ENCODE measurements around the gene CATSPERE. TPM values are rescaled to one million over a fixed set of nuclear protein-coding genes. Genes with fewer than 3 reads are reported as not detected.
"Not testable (repeated sequence)": the region's sequence is repeated elsewhere in the genome, so short reads cannot be mapped to it uniquely, and the experiment has no call there.

Gene CATSPERE
- total and polyA plus RNA-seq, 4 donors: 1.0 to 3.1 (median 1.6) TPM

- no CpG with 5 or more reads among the region's 1 CpG for WGBS (ENCODE audit: insufficient coverage)
- not testable (repeated sequence) for H3K9me3 ChIP-seq (ENCODE audit: control insufficient read depth, insufficient read depth, low read length); H3K4me3 ChIP-seq (ENCODE audit: low read depth, low read length); H3K27me3 ChIP-seq (ENCODE audit: control insufficient read depth, insufficient read depth, low read length); DNase-seq (ENCODE audit: low read depth in 4 of 6, low spot score in 6 of 6); H3K36me3 ChIP-seq (ENCODE audit: control insufficient read depth, insufficient read depth, low read length); H3K4me1 ChIP-seq (ENCODE audit: control insufficient read depth, insufficient read depth, low read length); H3K27ac ChIP-seq (ENCODE audit: low read depth, low read length)
Measured at GRCh38 chr1:244562877-244563276, 101.8 kb downstream of the CATSPERE start.

GRCh38 chr1:244573768-244574167 is 112.7 kb downstream of the CATSPERE start:
- Histone ChIP-seq H3K27ac (ENCODE audit: low read depth, low read length) (no peak overlapping the region), H3K27me3 (ENCODE audit: control insufficient read depth, insufficient read depth, low read length) (no peaks in the 10 kb centered on the region), H3K4me3 (ENCODE audit: low read depth, low read length) (no peak overlapping the region), H3K4me1 (ENCODE audit: control insufficient read depth, insufficient read depth, low read length) (no peaks in the 10 kb centered on the region), H3K36me3 (ENCODE audit: control insufficient read depth, insufficient read depth, low read length) (no peaks in the 10 kb centered on the region), H3K9me3 (ENCODE audit: control insufficient read depth, insufficient read depth, low read length) (peaks cover 14% of the 10 kb centered on the region)
- WGBS (ENCODE audit: insufficient coverage): no CpG with 5 or more reads among the region's 2 CpGs
- no peak for DNase-seq (ENCODE audit: low read depth in 4 of 6, low spot score in 6 of 6)

GRCh38 chr1:244576259-244576892 is 115.3 kb downstream of the CATSPERE start:
- H3K4me1 ChIP-seq (ENCODE audit: control insufficient read depth, insufficient read depth, low read length): no peaks in the 10 kb centered on the region
- peaks cover 14% of the 10 kb centered on the region for H3K9me3 ChIP-seq (ENCODE audit: control insufficient read depth, insufficient read depth, low read length)
- no peaks in the 10 kb centered on the region for H3K36me3 ChIP-seq (ENCODE audit: control insufficient read depth, insufficient read depth, low read length)
- no peak overlapping the region for H3K4me3 ChIP-seq (ENCODE audit: low read depth, low read length)
- WGBS (ENCODE audit: insufficient coverage): 100% methylated on average over 1 of the region's 3 CpGs
- H3K27me3 ChIP-seq (ENCODE audit: control insufficient read depth, insufficient read depth, low read length): no peaks in the 10 kb centered on the region
- DNase-seq (ENCODE audit: low read depth in 4 of 6, low spot score in 6 of 6): no peak
- no peak overlapping the region for H3K27ac ChIP-seq (ENCODE audit: low read depth, low read length)

GRCh38 chr1:244578205-244578604 is 117.1 kb downstream of the CATSPERE start:
- H3K27me3 ChIP-seq (ENCODE audit: control insufficient read depth, insufficient read depth, low read length); H3K27ac ChIP-seq (ENCODE audit: low read depth, low read length); H3K36me3 ChIP-seq (ENCODE audit: control insufficient read depth, insufficient read depth, low read length); H3K4me3 ChIP-seq (ENCODE audit: low read depth, low read length); H3K4me1 ChIP-seq (ENCODE audit: control insufficient read depth, insufficient read depth, low read length); DNase-seq (ENCODE audit: low read depth in 4 of 6, low spot score in 6 of 6): not testable (repeated sequence)
- H3K9me3 ChIP-seq (ENCODE audit: control insufficient read depth, insufficient read depth, low read length): peaks cover 14% of the 10 kb centered on the region
- 78% methylated on average over 4 of the region's 7 CpGs for WGBS (ENCODE audit: insufficient coverage)

GRCh38 chr1:244583358-244583982 is 122.4 kb downstream of the CATSPERE start:
- Histone ChIP-seq H3K36me3 (ENCODE audit: control insufficient read depth, insufficient read depth, low read length) (no peaks in the 10 kb centered on the region), H3K4me3 (ENCODE audit: low read depth, low read length) (no peak overlapping the region), H3K4me1 (ENCODE audit: control insufficient read depth, insufficient read depth, low read length) (no peaks in the 10 kb centered on the region), H3K27ac (ENCODE audit: low read depth, low read length) (no peak overlapping the region), H3K9me3 (ENCODE audit: control insufficient read depth, insufficient read depth, low read length) (no peaks in the 10 kb centered on the region), H3K27me3 (ENCODE audit: control insufficient read depth, insufficient read depth, low read length) (no peaks in the 10 kb centered on the region)
- 93% methylated on average over 8 of the region's 11 CpGs for WGBS (ENCODE audit: insufficient coverage)
- DNase-seq (ENCODE audit: low read depth in 4 of 6, low spot score in 6 of 6): no peak

- WGBS (ENCODE audit: insufficient coverage): 88% methylated on average over 3 of the region's 4 CpGs
- no peaks in the 10 kb centered on the region for H3K27me3 ChIP-seq (ENCODE audit: control insufficient read depth, insufficient read depth, low read length)
Measured at GRCh38 chr1:244585867-244586266, 124.8 kb downstream of the CATSPERE start.

GRCh38 chr1:244590670-244591069 is 129.6 kb downstream of the CATSPERE start:
- no CpG with 5 or more reads among the region's 2 CpGs for WGBS (ENCODE audit: insufficient coverage)
- H3K4me1 ChIP-seq (ENCODE audit: control insufficient read depth, insufficient read depth, low read length): no peaks in the 10 kb centered on the region
- no peak for DNase-seq (ENCODE audit: low read depth in 4 of 6, low spot score in 6 of 6)

More at GRCh38 chr1:244585867-244586266, 124.8 kb downstream of the CATSPERE start:
- Histone ChIP-seq H3K27ac (ENCODE audit: low read depth, low read length) (no peak overlapping the region), H3K9me3 (ENCODE audit: control insufficient read depth, insufficient read depth, low read length) (no peaks in the 10 kb centered on the region), H3K36me3 (ENCODE audit: control insufficient read depth, insufficient read depth, low read length) (no peaks in the 10 kb centered on the region), H3K4me3 (ENCODE audit: low read depth, low read length) (no peak overlapping the region), H3K4me1 (ENCODE audit: control insufficient read depth, insufficient read depth, low read length) (no peaks in the 10 kb centered on the region)
- no peak for DNase-seq (ENCODE audit: low read depth in 4 of 6, low spot score in 6 of 6)

GRCh38 chr1:244598611-244599010 is 137.5 kb downstream of the CATSPERE start:
- Histone ChIP-seq H3K9me3 (ENCODE audit: control insufficient read depth, insufficient read depth, low read length) (no peaks in the 10 kb centered on the region), H3K27ac (ENCODE audit: low read depth, low read length) (no peak overlapping the region), H3K4me1 (ENCODE audit: control insufficient read depth, insufficient read depth, low read length) (no peaks in the 10 kb centered on the region), H3K4me3 (ENCODE audit: low read depth, low read length) (no peak overlapping the region), H3K27me3 (ENCODE audit: control insufficient read depth, insufficient read depth, low read length) (no peaks in the 10 kb centered on the region), H3K36me3 (ENCODE audit: control insufficient read depth, insufficient read depth, low read length) (no peaks in the 10 kb centered on the region)
- no peak for DNase-seq (ENCODE audit: low read depth in 4 of 6, low spot score in 6 of 6)
- WGBS (ENCODE audit: insufficient coverage): 89% methylated on average over 4 of the region's 5 CpGs

More at GRCh38 chr1:244590670-244591069, 129.6 kb downstream of the CATSPERE start:
- Histone ChIP-seq H3K27me3 (ENCODE audit: control insufficient read depth, insufficient read depth, low read length) (no peaks in the 10 kb centered on the region), H3K9me3 (ENCODE audit: control insufficient read depth, insufficient read depth, low read length) (no peaks in the 10 kb centered on the region), H3K36me3 (ENCODE audit: control insufficient read depth, insufficient read depth, low read length) (no peaks in the 10 kb centered on the region), H3K4me3 (ENCODE audit: low read depth, low read length) (no peak overlapping the region), H3K27ac (ENCODE audit: low read depth, low read length) (no peak overlapping the region)

GRCh38 chr1:244599937-244600350 is 138.9 kb downstream of the CATSPERE start:
- no peak for DNase-seq (ENCODE audit: low read depth in 4 of 6, low spot score in 6 of 6)
- no peaks in the 10 kb centered on the region for H3K4me1 ChIP-seq (ENCODE audit: control insufficient read depth, insufficient read depth, low read length)
- no peak overlapping the region for H3K27ac ChIP-seq (ENCODE audit: low read depth, low read length)
- no peaks in the 10 kb centered on the region for H3K36me3 ChIP-seq (ENCODE audit: control insufficient read depth, insufficient read depth, low read length)
- no peaks in the 10 kb centered on the region for H3K9me3 ChIP-seq (ENCODE audit: control insufficient read depth, insufficient read depth, low read length)
- WGBS (ENCODE audit: insufficient coverage): 91% methylated on average over 4 of the region's 7 CpGs
- H3K4me3 ChIP-seq (ENCODE audit: low read depth, low read length): no peak overlapping the region
- H3K27me3 ChIP-seq (ENCODE audit: control insufficient read depth, insufficient read depth, low read length): no peaks in the 10 kb centered on the region

GRCh38 chr1:244601336-244601735 is 140.3 kb downstream of the CATSPERE start:
- WGBS (ENCODE audit: insufficient coverage): 92% methylated on average over 6 of the region's 8 CpGs
- no peak overlapping the region for H3K4me3 ChIP-seq (ENCODE audit: low read depth, low read length)
- no peaks in the 10 kb centered on the region for H3K27me3 ChIP-seq (ENCODE audit: control insufficient read depth, insufficient read depth, low read length)
- no peak for DNase-seq (ENCODE audit: low read depth in 4 of 6, low spot score in 6 of 6)
- no peaks in the 10 kb centered on the region for H3K36me3 ChIP-seq (ENCODE audit: control insufficient read depth, insufficient read depth, low read length)
- no peaks in the 10 kb centered on the region for H3K9me3 ChIP-seq (ENCODE audit: control insufficient read depth, insufficient read depth, low read length)
- no peaks in the 10 kb centered on the region for H3K4me1 ChIP-seq (ENCODE audit: control insufficient read depth, insufficient read depth, low read length)
- H3K27ac ChIP-seq (ENCODE audit: low read depth, low read length): no peak overlapping the region
